Measurements from ENCODE around the gene GARNL3.

DNA sequence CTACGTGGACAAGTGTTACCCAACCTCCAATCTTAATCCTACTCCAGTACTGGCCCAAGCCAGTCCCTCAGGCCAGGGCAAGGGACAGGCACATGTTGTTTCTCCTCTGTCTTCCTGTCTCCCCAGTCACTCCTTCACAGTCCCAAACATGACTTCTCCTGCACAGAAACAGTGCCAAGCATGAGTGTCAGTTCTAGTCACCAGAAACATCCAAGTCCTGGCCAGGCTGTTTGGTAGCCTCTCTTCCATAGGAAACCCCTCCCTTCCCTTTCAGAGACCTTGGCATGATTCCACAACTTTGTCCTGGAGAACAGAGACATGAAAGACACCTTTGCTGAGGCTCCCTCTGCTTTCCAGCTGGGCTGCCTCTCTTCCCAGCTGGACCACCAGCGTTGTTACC lies 76.1 kb downstream of the GARNL3 start:
- TF ChIP-seq, protein P1, sequence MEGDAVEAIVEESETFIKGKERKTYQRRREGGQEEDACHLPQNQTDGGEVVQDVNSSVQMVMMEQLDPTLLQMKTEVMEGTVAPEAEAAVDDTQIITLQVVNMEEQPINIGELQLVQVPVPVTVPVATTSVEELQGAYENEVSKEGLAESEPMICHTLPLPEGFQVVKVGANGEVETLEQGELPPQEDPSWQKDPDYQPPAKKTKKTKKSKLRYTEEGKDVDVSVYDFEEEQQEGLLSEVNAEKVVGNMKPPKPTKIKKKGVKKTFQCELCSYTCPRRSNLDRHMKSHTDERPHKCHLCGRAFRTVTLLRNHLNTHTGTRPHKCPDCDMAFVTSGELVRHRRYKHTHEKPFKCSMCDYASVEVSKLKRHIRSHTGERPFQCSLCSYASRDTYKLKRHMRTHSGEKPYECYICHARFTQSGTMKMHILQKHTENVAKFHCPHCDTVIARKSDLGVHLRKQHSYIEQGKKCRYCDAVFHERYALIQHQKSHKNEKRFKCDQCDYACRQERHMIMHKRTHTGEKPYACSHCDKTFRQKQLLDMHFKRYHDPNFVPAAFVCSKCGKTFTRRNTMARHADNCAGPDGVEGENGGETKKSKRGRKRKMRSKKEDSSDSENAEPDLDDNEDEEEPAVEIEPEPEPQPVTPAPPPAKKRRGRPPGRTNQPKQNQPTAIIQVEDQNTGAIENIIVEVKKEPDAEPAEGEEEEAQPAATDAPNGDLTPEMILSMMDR (IDR thresholded peaks at IDR 0.05): no peak
- no peak for TF ChIP-seq POLR2A (IDR thresholded peaks at IDR 0.05; ENCODE audit: low read depth)
- no peak for TF ChIP-seq EP300 (IDR thresholded peaks at IDR 0.05)
- no peak for TF ChIP-seq POLR2AphosphoS5 (IDR thresholded peaks at IDR 0.05)
